GM06990 (cell line): ENCODE results near the gene POLL.
"Not testable (repeated sequence)": the region's sequence is repeated elsewhere in the genome, so short reads cannot be mapped to it uniquely, and the experiment has no call there.

Experiments used
- DNase-seq: peaks from one replicate; pipeline ENCODE4 v3.0.0-alpha.2; 2011; ENCODE audit not compliant: insufficient read length; ENCODE audit errors: extremely low read depth
- H3K27me3 ChIP-seq: replicated peaks from 2 replicates; pipeline ENCODE4 v1.6.0; 2011; ENCODE audit warnings: low read length; ENCODE audit not compliant: control insufficient read depth, insufficient read depth
- H3K36me3 ChIP-seq: 2 replicates; pipeline ENCODE4 v1.5.1; 2011; ENCODE audit warnings: low read length; ENCODE audit not compliant: control insufficient read depth, insufficient read depth
- H3K4me3 ChIP-seq: replicated peaks from 2 replicates; pipeline ENCODE4 v1.5.1; 2011; ENCODE audit warnings: low read depth, mild to moderate bottlenecking, control low read depth, low read length
- CTCF ChIP-seq: IDR thresholded peaks from 2 replicates; pipeline ENCODE4 v1.5.1; 2011; ENCODE audit warnings: low read length, control low read depth, mild to moderate bottlenecking, inconsistent platforms; ENCODE audit not compliant: insufficient read depth, poor library complexity, severe bottlenecking

The POLL gene

DNA sequence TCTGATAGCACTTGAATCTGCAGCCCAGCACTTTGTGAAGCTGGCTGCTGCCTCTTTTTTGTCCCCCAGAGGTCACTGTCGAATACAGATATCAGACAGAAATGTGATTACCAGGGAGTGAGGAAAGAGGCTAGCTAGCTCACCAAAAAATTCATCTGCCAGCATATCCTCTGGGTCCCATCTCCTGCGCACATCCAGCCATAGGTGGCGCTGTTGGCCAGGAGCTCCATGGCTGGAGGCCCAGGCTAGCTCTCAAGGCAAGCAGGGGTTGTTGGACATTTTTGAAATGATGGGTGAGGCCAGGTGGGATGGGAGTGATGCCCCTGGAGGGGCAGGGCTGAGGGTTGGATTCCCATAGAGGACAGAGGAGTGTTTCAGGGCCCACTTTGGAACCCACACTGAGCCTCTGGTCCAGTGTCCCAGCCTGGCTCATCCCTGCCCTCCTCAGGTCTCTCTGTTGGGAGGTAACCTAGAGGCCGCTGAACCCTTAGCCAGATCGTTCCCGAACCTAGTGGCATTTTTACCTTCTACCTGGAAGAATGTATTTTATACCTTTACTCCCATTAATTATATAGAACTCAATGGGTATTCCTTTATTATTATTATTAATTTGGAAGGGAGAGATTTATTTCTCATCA, 14.8 kb upstream of the POLL start:
- H3K27me3 ChIP-seq: no peaks in the 10 kb centered on the region
- no peak overlapping the region for H3K4me3 ChIP-seq
- DNase-seq: peak; percentile 49
- peaks cover 5% of the 10 kb centered on the region for H3K36me3 ChIP-seq
- peak; percentile 83 for TF ChIP-seq CTCF

DNA sequence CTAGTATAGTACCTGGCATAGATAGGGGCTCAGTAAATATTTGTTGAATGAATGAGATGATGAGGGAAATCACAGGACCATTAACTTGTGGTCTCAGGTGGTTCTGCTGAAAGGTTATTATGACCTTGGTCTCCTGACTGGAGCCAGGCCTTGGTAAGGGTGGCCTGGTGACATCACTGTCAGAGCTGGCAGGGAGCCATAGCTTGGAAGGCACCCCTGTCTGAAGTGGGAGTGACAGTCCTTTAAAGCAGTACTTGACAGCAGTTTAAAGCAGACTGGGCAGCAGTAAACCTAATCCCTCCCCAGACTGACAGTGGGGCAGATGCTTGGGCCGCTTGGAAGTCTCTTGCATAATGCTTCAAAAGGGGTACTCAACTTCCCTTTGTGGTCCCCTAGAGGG, 13.5 kb upstream of the POLL start:
- Histone ChIP-seq H3K27me3 (no peaks in the 10 kb centered on the region), H3K4me3 (no peak overlapping the region), H3K36me3 (peaks cover 2% of the 10 kb centered on the region)
- no peak for TF ChIP-seq CTCF
- no peak for DNase-seq

DNA sequence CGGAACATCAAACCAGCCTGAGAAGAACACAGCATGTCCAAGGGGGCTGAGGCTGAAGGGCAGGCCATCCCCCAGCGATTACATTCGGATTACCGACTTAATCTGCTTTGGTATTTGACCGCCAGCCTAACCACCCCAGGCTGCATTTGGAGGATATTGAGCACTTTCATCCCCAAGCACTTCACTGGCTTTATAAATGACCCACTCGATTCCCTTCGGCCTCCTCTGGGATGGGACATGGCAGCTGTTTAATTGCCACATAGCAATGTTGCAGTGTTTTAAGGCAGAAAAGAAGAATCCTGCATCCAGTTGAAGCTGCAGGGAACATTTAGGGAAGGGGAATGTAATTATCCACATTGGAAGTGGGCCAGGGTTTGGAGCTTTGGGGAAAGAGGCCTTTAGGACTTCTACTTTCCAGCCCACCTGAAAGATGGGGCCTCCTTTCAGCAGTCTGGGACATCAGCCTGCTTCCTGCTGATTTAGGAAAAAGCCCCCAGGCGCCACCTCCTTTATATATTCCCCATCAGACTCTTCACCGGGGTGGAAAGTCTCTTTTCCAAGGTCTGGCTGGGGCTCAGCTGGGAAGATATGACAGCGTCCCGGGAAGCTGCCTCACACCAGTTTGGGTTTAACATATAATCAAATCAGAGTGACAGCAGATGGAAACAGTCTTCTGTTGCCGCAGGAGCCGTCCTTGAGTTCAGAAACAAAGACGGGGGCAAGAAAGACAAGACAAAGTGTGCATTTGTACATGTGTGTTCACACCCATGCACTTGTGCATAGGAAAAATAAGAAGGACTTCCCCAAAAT, 9.2 kb upstream of the POLL start:
- Histone ChIP-seq H3K4me3 (no peak overlapping the region), H3K36me3 (no peaks in the 10 kb centered on the region; the same call in none of the 2 replicates), H3K27me3 (no peaks in the 10 kb centered on the region)
- no peak for DNase-seq
- no peak for TF ChIP-seq CTCF

GRCh38 chr10:101595591-101596433, 7.8 kb upstream of the POLL start:
- no peak for TF ChIP-seq CTCF
- H3K36me3 ChIP-seq: no peaks in the 10 kb centered on the region
- DNase-seq: no peak
- no peaks in the 10 kb centered on the region for H3K27me3 ChIP-seq
- H3K4me3 ChIP-seq: no peak overlapping the region

- not testable (repeated sequence) for H3K36me3 ChIP-seq, DNase-seq, H3K4me3 ChIP-seq, H3K27me3 ChIP-seq
Measured at GRCh38 chr10:101593331-101593730, 5.3 kb upstream of the POLL start.

DNA sequence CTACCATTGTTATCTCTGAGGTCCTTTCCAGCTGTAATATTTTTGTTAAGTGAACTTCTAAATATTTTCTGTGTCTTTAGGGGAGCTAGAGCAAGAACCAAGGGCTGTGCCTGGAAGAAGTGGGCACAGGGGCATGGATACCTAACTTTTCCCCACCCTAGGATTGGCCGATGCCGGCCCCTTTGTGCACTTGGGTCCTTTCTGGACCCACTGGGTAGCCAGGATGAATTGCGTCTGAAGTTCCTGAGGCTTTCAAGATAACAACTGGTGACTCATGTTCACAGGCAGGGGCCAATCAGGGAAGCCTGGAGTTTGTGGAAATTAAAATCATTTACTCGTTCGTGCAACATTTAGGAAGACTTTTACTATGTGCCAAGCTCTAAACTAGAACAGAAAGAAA, 822 bp upstream of the POLL start:
- Histone ChIP-seq H3K27me3 (no peaks in the 10 kb centered on the region), H3K4me3 (peak overlapping the region; percentile 64), H3K36me3 (peaks cover 2% of the 10 kb centered on the region; the same call in 1 of the 2 replicates)
- DNase-seq: no peak
- TF ChIP-seq CTCF: no peak
